Sigmoid colon (tissue), 7 donors: ENCODE data around the gene SIGLEC9. TPM values are rescaled to one million over a fixed set of nuclear protein-coding genes. Genes with fewer than 3 reads are reported as not detected.

Experiments used
- DNase-seq: peaks from one replicate; pipeline ENCODE4 v3.0.0-alpha.2; 2019
- H3K27ac ChIP-seq, 4 donors: fragments of 200-600 bp; sonication (generic); one replicate each; pipeline ENCODE4 v1.5.1; 2016 to 2019; ENCODE audit warnings: mild to moderate bottlenecking in 1 of 4
- H3K27me3 ChIP-seq, 3 donors: fragments of 200-600 bp; sonication (generic); one replicate each; pipeline ENCODE4 v1.5.1; 2019; ENCODE audit warnings: mild to moderate bottlenecking in 1 of 3
- H3K36me3 ChIP-seq, 4 donors: fragments of 200-600 bp; sonication (generic); one replicate each; pipeline ENCODE4 v1.5.1; 2016 to 2019
- H3K4me1 ChIP-seq, 4 donors: fragments of 200-600 bp; sonication (generic); one replicate each; pipeline ENCODE4 v1.5.1; 2017 to 2019
- H3K4me3 ChIP-seq, 4 donors: fragments of 200-600 bp; sonication (generic); one replicate each; pipeline ENCODE4 v1.5.1; 2017 to 2019; ENCODE audit warnings: mild to moderate bottlenecking in 2 of 4, moderate library complexity in 1 of 4
- H3K9me3 ChIP-seq, 4 donors: fragments of 200-600 bp in 3 of 4; sonication (generic) in 3 of 4; one replicate each; pipeline versions ENCODE4 v1.5.1 to v1.6.1; 2013 to 2019
- CTCF ChIP-seq, 4 experiments: fragments of 450-650 bp in 3 of 4; fragments of 200-600 bp in 1 of 4; IDR thresholded peaks; one replicate each; pipeline ENCODE4 v1.5.1; 2016 to 2019; ENCODE audit warnings: antibody characterized with exemption in 4 of 4, mild to moderate bottlenecking in 3 of 4, moderate library complexity in 2 of 4
- EP300 ChIP-seq, 4 donors: sonication (generic); formaldehyde crosslinking; IDR thresholded peaks; one replicate each; pipeline ENCODE4 v1.6.1; 2017; ENCODE audit warnings: antibody characterized with exemption in 4 of 4
- POLR2A ChIP-seq, 2 donors: fragments of 450-650 bp; IDR thresholded peaks; one replicate each; pipeline ENCODE4 v1.6.1; 2016; ENCODE audit warnings: antibody characterized with exemption in 2 of 2, mild to moderate bottlenecking in 2 of 2, moderate library complexity in 2 of 2
- POLR2AphosphoS5 ChIP-seq, 4 donors: sonication (generic); formaldehyde crosslinking; IDR thresholded peaks; one replicate each; pipeline ENCODE4 v1.6.1; 2017; ENCODE audit warnings: antibody characterized with exemption in 4 of 4
- WGBS, 2 donors: extraction: QIAGEN DNeasy Blood & Tissue Kit; methylation state at CpG; one replicate each; pipeline ENCODE4 v1.1.7; 2013; 5-methylcytosine and 5-hydroxymethylcytosine counted together
- intact Hi-C: fragments of 100-400 bp; cut with DNase I; formaldehyde crosslinking; loops from one replicate; pipeline ENCODE4 v1.15.1; 2023
- polyA plus RNA-seq, 3 donors: library from polyadenylated mRNA; stranded (reverse); fragments of 200-250 nt; gene quantifications; one replicate each; pipeline ENCODE4 v1.2.3, GENCODE V29; 2013
- total RNA-seq, 4 donors: library from RNA; depleted of rRNA; stranded (reverse); fragments of >200 nt; gene quantifications; one replicate each; pipeline ENCODE4 v1.1.0, GENCODE V29; 2016
- donor health status: healthy with polysubstance abuse.
- donor health status: Bipolar disorder and iron deficiency.
- donor health status: healthy.

The SIGLEC9 gene
- total and polyA plus RNA-seq, 7 donors = 2.4 to 9.5 (median 5.4) TPM

GRCh38 chr19:51148580-51148979 is 23.9 kb downstream of the SIGLEC9 start:
- intact Hi-C loops = no loop called here
- 46 to 54% methylated on average over 3 of the region's 3 CpGs for WGBS, 2 donors
- no peaks in the 10 kb centered on the region for H3K4me1 ChIP-seq

GRCh38 chr19:51150627-51151026 is 25.9 kb downstream of the SIGLEC9 start:
- intact Hi-C loops = no loop called here

More at GRCh38 chr19:51148580-51148979, 23.9 kb downstream of the SIGLEC9 start:
- TF ChIP-seq CTCF (IDR thresholded peaks at IDR 0.05) (no peak), EP300 (IDR thresholded peaks at IDR 0.05) (no peak), POLR2AphosphoS5 (IDR thresholded peaks at IDR 0.05) (no peak), POLR2A (IDR thresholded peaks at IDR 0.05) (no peak)
- Histone ChIP-seq H3K4me3 (no peak overlapping the region), H3K27ac (no peak overlapping the region), H3K27me3 (peaks cover 0 to 10% (median 5%) of the 10 kb centered on the region in 3 donors), H3K9me3 (no peaks in the 10 kb centered on the region), H3K36me3 (no peaks in the 10 kb centered on the region)
- no peak for DNase-seq

DNA sequence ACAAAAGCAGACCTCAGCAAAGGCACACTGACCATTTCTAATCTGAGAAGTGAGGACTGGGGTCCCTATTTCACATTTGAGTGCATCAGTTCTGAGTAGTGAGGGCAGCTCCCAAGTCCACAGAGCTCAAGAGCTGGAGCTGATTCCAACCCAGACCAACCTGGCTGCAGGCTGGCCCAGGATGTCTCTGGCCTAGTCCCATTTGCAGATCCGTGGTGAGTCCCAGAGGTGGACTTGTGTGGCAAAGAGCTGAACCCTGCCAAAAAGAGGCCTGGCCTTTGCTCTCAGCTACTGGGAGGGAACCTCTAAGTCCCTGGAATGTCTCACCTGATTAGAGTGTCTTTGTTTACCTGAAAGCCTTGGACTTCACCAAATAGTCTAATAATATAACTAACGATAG is 32.0 kb downstream of the SIGLEC9 start:
- intact Hi-C loops = no loop called here
- DNase-seq = no peak
- Histone ChIP-seq H3K27me3 (peaks cover 0 to 10% (median 0%) of the 10 kb centered on the region in 3 donors), H3K9me3 (no peaks in the 10 kb centered on the region), H3K27ac (no peak overlapping the region), H3K36me3 (no peaks in the 10 kb centered on the region), H3K4me1 (no peaks in the 10 kb centered on the region), H3K4me3 (no peak overlapping the region)
- 33 to 68% methylated on average over 2 of the region's 2 CpGs for WGBS, 2 donors
- TF ChIP-seq POLR2A (IDR thresholded peaks at IDR 0.05) (no peak), CTCF (IDR thresholded peaks at IDR 0.05) (no peak), EP300 (IDR thresholded peaks at IDR 0.05) (no peak)

More at GRCh38 chr19:51150627-51151026, 25.9 kb downstream of the SIGLEC9 start:
- no peaks in the 10 kb centered on the region for H3K4me1 ChIP-seq
- no peak for TF ChIP-seq POLR2AphosphoS5 (IDR thresholded peaks at IDR 0.05)
- no peak for TF ChIP-seq EP300 (IDR thresholded peaks at IDR 0.05)
- no peak for TF ChIP-seq POLR2A (IDR thresholded peaks at IDR 0.05)
- no peak for TF ChIP-seq CTCF (IDR thresholded peaks at IDR 0.05)
- no peaks in the 10 kb centered on the region for H3K36me3 ChIP-seq
- no peaks in the 10 kb centered on the region for H3K9me3 ChIP-seq
- WGBS, 2 donors = 75 to 81% methylated on average over 3 of the region's 3 CpGs
- H3K4me3 ChIP-seq = no peak overlapping the region
- H3K27ac ChIP-seq = no peak overlapping the region
- no peak for DNase-seq
- peaks cover 0 to 10% (median 0%) of the 10 kb centered on the region in 3 donors for H3K27me3 ChIP-seq

GRCh38 chr19:51157265-51157664 is 32.6 kb downstream of the SIGLEC9 start:
- TF ChIP-seq EP300 (IDR thresholded peaks at IDR 0.05) (no peak), POLR2AphosphoS5 (IDR thresholded peaks at IDR 0.05) (no peak), CTCF (IDR thresholded peaks at IDR 0.05) (no peak), POLR2A (IDR thresholded peaks at IDR 0.05) (no peak)
- H3K9me3 ChIP-seq = no peaks in the 10 kb centered on the region
- H3K27me3 ChIP-seq = peaks cover 0 to 10% (median 0%) of the 10 kb centered on the region in 3 donors
- WGBS, 2 donors = 18 to 49% methylated on average over 2 of the region's 2 CpGs
- no peaks in the 10 kb centered on the region for H3K4me1 ChIP-seq
- no peak for DNase-seq
- H3K36me3 ChIP-seq = no peaks in the 10 kb centered on the region
- intact Hi-C loops = no loop called here
- no peak overlapping the region for H3K4me3 ChIP-seq
- H3K27ac ChIP-seq = no peak overlapping the region

GRCh38 chr19:51158474-51159129 is 33.9 kb downstream of the SIGLEC9 start:
- Histone ChIP-seq H3K4me3 (no peak overlapping the region), H3K4me1 (no peaks in the 10 kb centered on the region), H3K27ac (no peak overlapping the region), H3K9me3 (no peaks in the 10 kb centered on the region), H3K36me3 (no peaks in the 10 kb centered on the region), H3K27me3 (peaks cover 0 to 5% (median 0%) of the 10 kb centered on the region in 3 donors)
- no peak for TF ChIP-seq EP300 (IDR thresholded peaks at IDR 0.05)
- peak in 2 of 4 experiments; percentile 13 to 24 for TF ChIP-seq CTCF (IDR thresholded peaks at IDR 0.05)
- WGBS, 2 donors = 31 to 36% methylated on average over 7 of the region's 7 CpGs
- intact Hi-C loops = no loop called here
- no peak for DNase-seq
